ENCODE results near the gene MRM1.

Gene MRM1

GRCh38 chr17:36601303-36602029 lies at the start of gene MRM1:
TSS of gene MRM1 (plus strand) at chr17:36601583. CDS start at chr17:36601811, 228 bp downstream.
- peak; percentile 86 for DNase-seq (ENCODE audit: low read depth)

- DNase-seq (ENCODE audit: low read depth) = no peak
Measured at GRCh38 chr17:36553459-36553858, 47.9 kb upstream of the MRM1 start.

GRCh38 chr17:36566081-36566480 lies 35.3 kb upstream of the MRM1 start:
- peak; percentile 27 for DNase-seq (ENCODE audit: low read depth)

- DNase-seq (ENCODE audit: low read depth) = no peak
Measured at GRCh38 chr17:36575028-36575427, 26.4 kb upstream of the MRM1 start.

- no peak for DNase-seq (ENCODE audit: low read depth)
Measured at GRCh38 chr17:36576793-36577192, 24.6 kb upstream of the MRM1 start.

- DNase-seq (ENCODE audit: low read depth) = peak; percentile 50
Measured at GRCh38 chr17:36578671-36579070, 22.7 kb upstream of the MRM1 start.

GRCh38 chr17:36583787-36584186 lies 17.6 kb upstream of the MRM1 start:
- no peak for DNase-seq (ENCODE audit: low read depth)

GRCh38 chr17:36586138-36586537 lies 15.2 kb upstream of the MRM1 start:
- no peak for DNase-seq (ENCODE audit: low read depth)

- peak; percentile 84 for DNase-seq (ENCODE audit: low read depth)
Measured at GRCh38 chr17:36590082-36590481, 11.3 kb upstream of the MRM1 start.

GRCh38 chr17:36591434-36592315 lies 9.7 kb upstream of the MRM1 start, which contains the start of gene DHRS11:
TSS of gene DHRS11 (plus strand) at chr17:36591879. CDS start at chr17:36592010, 131 bp downstream.
- DNase-seq (ENCODE audit: low read depth) = peak; percentile 68

GRCh38 chr17:36592316-36592715 lies 9.1 kb upstream of the MRM1 start:
- DNase-seq (ENCODE audit: low read depth) = peak; percentile 15

GRCh38 chr17:36592716-36593321 lies 8.6 kb upstream of the MRM1 start:
- DNase-seq (ENCODE audit: low read depth) = no peak

GRCh38 chr17:36593656-36594316 lies 7.6 kb upstream of the MRM1 start:
- DNase-seq (ENCODE audit: low read depth) = no peak

GRCh38 chr17:36594626-36595401 lies 6.6 kb upstream of the MRM1 start:
- DNase-seq (ENCODE audit: low read depth) = no peak

GRCh38 chr17:36597226-36597625 lies 4.2 kb upstream of the MRM1 start:
- DNase-seq (ENCODE audit: low read depth) = no peak

GRCh38 chr17:36597866-36598777 lies 3.3 kb upstream of the MRM1 start:
- DNase-seq (ENCODE audit: low read depth) = no peak

- no peak for DNase-seq (ENCODE audit: low read depth)
Measured at GRCh38 chr17:36598951-36599401, 2.4 kb upstream of the MRM1 start.

GRCh38 chr17:36599546-36600250 lies 1.7 kb upstream of the MRM1 start:
- DNase-seq (ENCODE audit: low read depth) = no peak

- DNase-seq (ENCODE audit: low read depth) = no peak
Measured at GRCh38 chr17:36600465-36600864, 918 bp upstream of the MRM1 start.

- peak; percentile 28 for DNase-seq (ENCODE audit: low read depth)
Measured at GRCh38 chr17:36600936-36601302, 464 bp upstream of the MRM1 start.
